PFSK-1 (cell line): Measurements from ENCODE around the gene MFAP4. TPM values are rescaled to one million over a fixed set of nuclear protein-coding genes. Genes with fewer than 3 reads are reported as not detected.

Experiments used
- FOXP2 ChIP-seq: optimal IDR thresholded peaks from 2 replicates; pipeline ENCODE3; 2011; ENCODE audit warnings: borderline replicate concordance, control low read depth, inconsistent platforms; ENCODE audit not compliant: insufficient read depth; ENCODE audit errors: extremely low read length, extremely low read depth
- POLR2AphosphoS5 ChIP-seq: IDR thresholded peaks from 2 replicates; pipeline ENCODE4 v1.6.1; 2012; ENCODE audit warnings: low read depth, mild to moderate bottlenecking, control low read depth, low read length, moderate library complexity
- SIN3A ChIP-seq: IDR thresholded peaks from 2 replicates; pipeline ENCODE4 v1.6.1; 2012; ENCODE audit warnings: mild to moderate bottlenecking, low read length, moderate library complexity, borderline replicate concordance; ENCODE audit not compliant: insufficient read depth
- TAF1 ChIP-seq: IDR thresholded peaks from 2 replicates; pipeline ENCODE4 v1.6.1; 2012; ENCODE audit warnings: low read length, control low read depth, borderline replicate concordance; ENCODE audit not compliant: insufficient read depth
- polyA plus RNA-seq: library from polyadenylated mRNA; unstranded; fragments of >200 nt; gene quantifications from one replicate; pipeline ENCODE4 v1.2.1, GENCODE V29; 2012; ENCODE audit warnings: low read depth, missing spikeins; ENCODE audit not compliant: insufficient read length
- TF ChIP-seq, protein P1 (sequence below), 2 experiments: IDR thresholded peaks; 2 replicates each; pipeline versions ENCODE4 v1.6.1 to v1.8.0; 2011 to 2012; ENCODE audit warnings: low read depth in 2 of 2, low read length in 2 of 2, control low read depth in 1 of 2, inconsistent platforms in 1 of 2, mild to moderate bottlenecking in 1 of 2, moderate library complexity in 1 of 2; ENCODE audit not compliant: insufficient read depth in 1 of 2

The MFAP4 gene, protein sequence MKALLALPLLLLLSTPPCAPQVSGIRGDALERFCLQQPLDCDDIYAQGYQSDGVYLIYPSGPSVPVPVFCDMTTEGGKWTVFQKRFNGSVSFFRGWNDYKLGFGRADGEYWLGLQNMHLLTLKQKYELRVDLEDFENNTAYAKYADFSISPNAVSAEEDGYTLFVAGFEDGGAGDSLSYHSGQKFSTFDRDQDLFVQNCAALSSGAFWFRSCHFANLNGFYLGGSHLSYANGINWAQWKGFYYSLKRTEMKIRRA
- 686 TPM for polyA plus RNA-seq

DNA sequence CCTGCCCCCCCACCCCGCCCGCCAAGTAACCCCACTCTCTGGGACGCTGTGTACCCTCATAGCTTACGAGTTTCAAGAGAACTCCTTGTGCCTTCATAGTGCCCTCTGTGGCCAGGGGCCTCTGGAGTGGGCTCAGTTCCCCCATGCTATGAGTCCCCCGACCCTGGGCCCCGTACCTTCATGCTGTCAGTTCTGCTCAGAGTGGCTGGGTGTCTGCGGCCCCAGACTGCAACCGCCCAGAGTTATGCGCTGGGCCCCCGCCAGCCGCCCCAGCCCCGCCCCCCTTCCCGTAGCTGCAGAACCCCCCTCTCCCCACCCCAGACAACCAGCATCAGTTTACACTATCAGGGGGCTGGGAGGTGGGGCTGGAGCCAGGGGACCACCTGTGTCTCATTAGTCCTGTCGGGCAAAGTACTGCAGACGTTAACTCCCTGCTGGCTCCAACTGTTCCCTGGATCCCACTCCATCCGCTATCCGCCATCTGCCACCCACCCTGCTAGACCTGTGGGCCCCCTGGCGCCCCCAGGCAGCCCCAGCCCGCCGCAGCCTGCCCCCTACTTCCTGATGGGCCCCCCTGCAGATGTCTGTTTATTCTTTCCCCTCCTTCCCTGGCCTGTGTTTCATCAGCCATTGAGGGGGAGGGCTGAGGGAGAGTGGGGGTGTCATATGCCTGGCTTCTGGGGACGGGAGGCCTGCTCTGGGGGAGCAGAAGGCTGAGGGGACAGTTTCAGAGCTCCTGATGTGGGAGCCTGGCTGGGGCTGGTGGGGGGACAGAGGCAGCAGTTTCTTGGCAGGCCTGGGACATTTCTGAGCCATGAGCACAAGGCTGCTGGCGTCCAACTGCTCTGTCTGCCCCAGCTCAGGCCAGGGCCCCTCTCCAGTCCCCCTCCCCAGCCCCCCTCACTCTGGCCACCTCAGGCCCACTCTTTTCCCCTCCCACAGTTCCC, at the start of gene MFAP4:
Gene MFAP4, minus strand, starts transcription at position 217 of the 947 bp plus-strand sequence. Its CDS starts 35 bp downstream, at position 182.
- TF ChIP-seq, protein P1, sequence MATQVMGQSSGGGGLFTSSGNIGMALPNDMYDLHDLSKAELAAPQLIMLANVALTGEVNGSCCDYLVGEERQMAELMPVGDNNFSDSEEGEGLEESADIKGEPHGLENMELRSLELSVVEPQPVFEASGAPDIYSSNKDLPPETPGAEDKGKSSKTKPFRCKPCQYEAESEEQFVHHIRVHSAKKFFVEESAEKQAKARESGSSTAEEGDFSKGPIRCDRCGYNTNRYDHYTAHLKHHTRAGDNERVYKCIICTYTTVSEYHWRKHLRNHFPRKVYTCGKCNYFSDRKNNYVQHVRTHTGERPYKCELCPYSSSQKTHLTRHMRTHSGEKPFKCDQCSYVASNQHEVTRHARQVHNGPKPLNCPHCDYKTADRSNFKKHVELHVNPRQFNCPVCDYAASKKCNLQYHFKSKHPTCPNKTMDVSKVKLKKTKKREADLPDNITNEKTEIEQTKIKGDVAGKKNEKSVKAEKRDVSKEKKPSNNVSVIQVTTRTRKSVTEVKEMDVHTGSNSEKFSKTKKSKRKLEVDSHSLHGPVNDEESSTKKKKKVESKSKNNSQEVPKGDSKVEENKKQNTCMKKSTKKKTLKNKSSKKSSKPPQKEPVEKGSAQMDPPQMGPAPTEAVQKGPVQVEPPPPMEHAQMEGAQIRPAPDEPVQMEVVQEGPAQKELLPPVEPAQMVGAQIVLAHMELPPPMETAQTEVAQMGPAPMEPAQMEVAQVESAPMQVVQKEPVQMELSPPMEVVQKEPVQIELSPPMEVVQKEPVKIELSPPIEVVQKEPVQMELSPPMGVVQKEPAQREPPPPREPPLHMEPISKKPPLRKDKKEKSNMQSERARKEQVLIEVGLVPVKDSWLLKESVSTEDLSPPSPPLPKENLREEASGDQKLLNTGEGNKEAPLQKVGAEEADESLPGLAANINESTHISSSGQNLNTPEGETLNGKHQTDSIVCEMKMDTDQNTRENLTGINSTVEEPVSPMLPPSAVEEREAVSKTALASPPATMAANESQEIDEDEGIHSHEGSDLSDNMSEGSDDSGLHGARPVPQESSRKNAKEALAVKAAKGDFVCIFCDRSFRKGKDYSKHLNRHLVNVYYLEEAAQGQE (IDR thresholded peaks at IDR 0.05; ENCODE audit: insufficient read depth in 1 of 2, low read depth in 2 of 2, low read length in 2 of 2) = no peak
- no peak for TF ChIP-seq FOXP2
- no peak for TF ChIP-seq SIN3A
- TF ChIP-seq TAF1 = no peak
- no peak for TF ChIP-seq POLR2AphosphoS5

- no peak for TF ChIP-seq TAF1
Measured at GRCh38 chr17:19433727-19434340, 46.8 kb upstream of the MFAP4 start.

DNA sequence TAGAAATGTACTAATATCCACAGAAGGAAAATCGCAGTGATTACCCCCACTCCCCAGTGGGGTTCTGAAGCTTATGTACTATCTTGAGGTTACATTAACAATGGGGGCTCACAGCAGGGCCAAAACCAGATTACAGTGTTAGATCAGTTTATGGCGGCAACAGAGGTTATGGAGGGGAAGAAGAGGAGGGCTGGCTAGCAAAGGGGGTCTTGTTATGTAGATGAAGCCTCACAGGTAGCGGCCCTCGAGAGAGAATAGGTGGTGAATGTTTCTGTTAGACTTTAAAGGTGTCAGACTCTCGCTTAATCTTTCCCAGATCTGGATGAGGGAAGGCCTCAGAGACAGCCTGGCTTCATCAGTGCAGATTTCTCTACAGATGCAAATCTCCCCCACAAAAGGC, 46.3 kb upstream of the MFAP4 start:
- TF ChIP-seq FOXP2 (no peak), POLR2AphosphoS5 (no peak), TAF1 (no peak), SIN3A (no peak)
- TF ChIP-seq, protein P1 (IDR thresholded peaks at IDR 0.05; ENCODE audit: insufficient read depth in 1 of 2, low read depth in 2 of 2, low read length in 2 of 2) = no peak

DNA sequence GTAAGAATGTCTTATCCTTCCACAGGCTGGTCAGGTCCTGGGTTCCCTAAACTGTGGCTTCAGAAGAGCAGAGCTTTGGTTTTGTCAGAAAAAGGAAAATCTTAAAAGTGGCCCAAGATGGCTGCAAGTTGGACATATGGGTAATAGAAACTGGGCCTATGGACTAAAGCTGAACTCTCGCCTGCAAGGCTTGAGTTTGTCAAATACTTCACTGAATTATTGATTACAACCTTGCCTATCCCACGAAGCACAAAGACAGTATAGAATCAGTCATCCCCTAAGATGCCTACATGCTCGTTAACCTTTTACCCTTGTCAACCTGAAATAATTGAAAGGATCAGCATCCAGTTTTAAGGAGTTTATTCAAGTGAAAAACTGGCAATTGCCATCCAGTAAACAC, 44.7 kb upstream of the MFAP4 start:
- no peak for TF ChIP-seq SIN3A
- TF ChIP-seq, protein P1 (IDR thresholded peaks at IDR 0.05; ENCODE audit: insufficient read depth in 1 of 2, low read depth in 2 of 2, low read length in 2 of 2) = no peak
- TF ChIP-seq TAF1 = no peak
- no peak for TF ChIP-seq FOXP2
- TF ChIP-seq POLR2AphosphoS5 = no peak

GRCh38 chr17:19426631-19427030, 39.6 kb upstream of the MFAP4 start:
- TF ChIP-seq TAF1 (no peak), SIN3A (no peak), FOXP2 (no peak), POLR2AphosphoS5 (no peak)
- TF ChIP-seq, protein P1 (IDR thresholded peaks at IDR 0.05; ENCODE audit: insufficient read depth in 1 of 2, low read depth in 2 of 2, low read length in 2 of 2) = no peak
